ENCODE measurements around the gene SHISAL1.

The SHISAL1 gene

GRCh38 chr22:44292521-44292920 lies 20.2 kb downstream of the SHISAL1 start:
- no peak for TF ChIP-seq CTCF (IDR thresholded peaks at IDR 0.05; ENCODE audit: insufficient read depth, missing control alignments)
- FAIRE-seq (no peak), DNase-seq (ENCODE audit: insufficient read length, low spot score) (no peak)

GRCh38 chr22:44291674-44292360 lies 20.9 kb downstream of the SHISAL1 start:
- no peak for TF ChIP-seq CTCF (IDR thresholded peaks at IDR 0.05; ENCODE audit: insufficient read depth, missing control alignments)
- no peak for FAIRE-seq
- no peak for DNase-seq (ENCODE audit: insufficient read length, low spot score)

DNA sequence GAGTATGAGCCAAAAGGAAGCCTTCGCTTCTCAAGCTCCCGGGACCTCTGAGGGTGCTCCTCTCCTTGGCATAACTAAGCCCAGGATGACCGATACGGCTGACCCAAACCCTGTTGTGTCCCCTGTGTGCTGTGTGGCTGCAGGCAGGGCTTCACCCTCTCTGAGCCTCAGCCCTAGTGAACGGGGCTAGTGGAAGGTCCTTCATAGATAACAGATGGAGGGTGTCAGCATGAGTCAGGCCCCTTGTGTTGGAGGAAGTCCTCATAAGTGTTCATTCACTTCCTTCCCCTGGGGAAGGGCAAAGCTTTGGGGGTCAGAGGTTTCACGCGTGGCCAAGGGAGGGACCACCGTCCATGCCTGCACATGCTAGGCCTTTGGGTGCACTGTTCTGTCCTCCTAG lies 21.5 kb downstream of the SHISAL1 start:
- FAIRE-seq (no peak), DNase-seq (ENCODE audit: insufficient read length, low spot score) (no peak)
- no peak for TF ChIP-seq CTCF (IDR thresholded peaks at IDR 0.05; ENCODE audit: insufficient read depth, missing control alignments)

- DNase-seq (ENCODE audit: insufficient read length, low spot score) (no peak), FAIRE-seq (no peak)
- TF ChIP-seq CTCF (IDR thresholded peaks at IDR 0.05; ENCODE audit: insufficient read depth, missing control alignments), result no peak
Observed at GRCh38 chr22:44289414-44290171, 23.2 kb downstream of the SHISAL1 start.

GRCh38 chr22:44288913-44289312 lies 23.8 kb downstream of the SHISAL1 start:
- no peak for FAIRE-seq
- no peak for DNase-seq (ENCODE audit: insufficient read length, low spot score)
- TF ChIP-seq CTCF (IDR thresholded peaks at IDR 0.05; ENCODE audit: insufficient read depth, missing control alignments), result no peak

- TF ChIP-seq CTCF (IDR thresholded peaks at IDR 0.05; ENCODE audit: insufficient read depth, missing control alignments), result no peak
- no peak for FAIRE-seq
- DNase-seq (ENCODE audit: insufficient read length, low spot score), result no peak
Observed at GRCh38 chr22:44287741-44288140, 25.0 kb downstream of the SHISAL1 start.

GRCh38 chr22:44287121-44287693 lies 25.5 kb downstream of the SHISAL1 start:
- no peak for TF ChIP-seq CTCF (IDR thresholded peaks at IDR 0.05; ENCODE audit: insufficient read depth, missing control alignments)
- FAIRE-seq, result no peak
- DNase-seq (ENCODE audit: insufficient read length, low spot score), result peak; percentile 50
